HEK293 (cell line): ENCODE data around the gene SLC35A2.

Experiments used
- CTCF ChIA-PET: fragments of 350-600 bp; formaldehyde crosslinking; extraction: SDS; loops from one replicate; lab custom pipeline; 2021; ENCODE audit warnings: antibody characterized with exemption; lab: Yijun Ruan, JAX
- POLR2A ChIA-PET: fragments of 300-600 bp; formaldehyde crosslinking; extraction: SDS; loops from one replicate; lab custom pipeline; 2020; ENCODE audit warnings: antibody characterized with exemption, inconsistent platforms; lab: Yijun Ruan, JAX
- H3K27ac ChIP-seq: fragments of 200-500 bp; sonication (Bioruptor generic); 2 replicates; pipeline ENCODE4 v1.5.1; 2014; ENCODE audit warnings: low read depth, low read length, control low read depth, inconsistent platforms; ENCODE audit errors: extremely low read depth
- H3K36me3 ChIP-seq, 2 experiments: fragments of 200-500 bp in 1 of 2; sonication (Bioruptor generic) in 1 of 2; 1 replicate in 1 of 2; 2 replicates in 1 of 2; pipeline ENCODE4 v1.5.1; 2014 to 2017; ENCODE audit warnings: inconsistent platforms in 2 of 2, low read length in 2 of 2; ENCODE audit not compliant: control insufficient read depth in 2 of 2, insufficient read depth in 1 of 2
- H3K4me1 ChIP-seq: fragments of 200-500 bp; sonication (Bioruptor generic); 2 replicates; pipeline ENCODE4 v1.5.1; 2014; ENCODE audit warnings: mild to moderate bottlenecking, low read length, inconsistent platforms; ENCODE audit not compliant: control insufficient read depth, insufficient read depth
- H3K4me3 ChIP-seq: 2 replicates; pipeline ENCODE4 v1.5.1; 2011; ENCODE audit warnings: low read depth, mild to moderate bottlenecking, control low read depth, low read length, moderate library complexity
- H3K9me3 ChIP-seq: fragments of 200-500 bp; sonication (Bioruptor generic); 2 replicates; pipeline ENCODE4 v1.5.1; 2014; ENCODE audit warnings: low read depth, low read length, inconsistent platforms; ENCODE audit not compliant: control insufficient read depth, insufficient read depth
- PATZ1 ChIP-seq: fragments of 450-650 bp; formaldehyde crosslinking; IDR thresholded peaks from 2 replicates; pipeline ENCODE4 v1.5.1; 2016; ENCODE audit warnings: missing biosample characterization, missing genetic modification characterization
- PRDM1 ChIP-seq: fragments of 450-650 bp; formaldehyde crosslinking; IDR thresholded peaks from 2 replicates; pipeline ENCODE4; 2016; ENCODE audit warnings: missing biosample characterization, missing genetic modification characterization
- ZBTB21 ChIP-seq: fragments of 450-650 bp; formaldehyde crosslinking; IDR thresholded peaks from 2 replicates; pipeline ENCODE4 v1.5.1; 2017; ENCODE audit warnings: missing biosample characterization, missing genetic modification characterization
- ZBTB49 ChIP-seq: fragments of 450-650 bp; formaldehyde crosslinking; IDR thresholded peaks from 2 replicates; pipeline ENCODE4 v1.5.1; 2016; ENCODE audit warnings: missing biosample characterization, missing genetic modification characterization, low read depth
- ZNF133 ChIP-seq: fragments of 450-650 bp; formaldehyde crosslinking; IDR thresholded peaks from 2 replicates; pipeline ENCODE4 v1.5.1; 2016; ENCODE audit warnings: missing biosample characterization, missing genetic modification characterization
- ZNF155 ChIP-seq: fragments of 450-650 bp; formaldehyde crosslinking; IDR thresholded peaks from 2 replicates; pipeline ENCODE4 v1.5.1; 2016; ENCODE audit warnings: missing biosample characterization, missing genetic modification characterization
- ZNF223 ChIP-seq: fragments of 450-650 bp; formaldehyde crosslinking; IDR thresholded peaks from 2 replicates; pipeline ENCODE4 v1.5.1; 2016; ENCODE audit warnings: missing biosample characterization, missing genetic modification characterization
- ZNF248 ChIP-seq: fragments of 450-650 bp; formaldehyde crosslinking; IDR thresholded peaks from 2 replicates; pipeline ENCODE4 v1.5.1; 2017; ENCODE audit warnings: missing biosample characterization, missing genetic modification characterization
- ZNF391 ChIP-seq: fragments of 450-650 bp; formaldehyde crosslinking; IDR thresholded peaks from 2 replicates; pipeline ENCODE4 v1.5.1; 2016; ENCODE audit warnings: low read depth, missing biosample characterization, missing genetic modification characterization, borderline replicate concordance
- ZNF529 ChIP-seq: fragments of 450-650 bp; formaldehyde crosslinking; IDR thresholded peaks from 2 replicates; pipeline ENCODE4 v1.5.1; 2017; ENCODE audit warnings: missing genetic modification characterization, missing biosample characterization; ENCODE audit not compliant: insufficient replicate concordance
- ZNF548 ChIP-seq: fragments of 450-650 bp; formaldehyde crosslinking; IDR thresholded peaks from 2 replicates; pipeline ENCODE4 v1.5.1; 2016; ENCODE audit warnings: missing biosample characterization, missing genetic modification characterization
- ZNF629 ChIP-seq: fragments of 450-650 bp; formaldehyde crosslinking; IDR thresholded peaks from 2 replicates; pipeline ENCODE4 v1.5.1; 2017; ENCODE audit warnings: missing biosample characterization, missing genetic modification characterization
- ZNF777 ChIP-seq: fragments of 450-650 bp; formaldehyde crosslinking; IDR thresholded peaks from 2 replicates; pipeline ENCODE4 v1.5.1; 2017; ENCODE audit warnings: missing biosample characterization, missing genetic modification characterization, borderline replicate concordance
- ZSCAN23 ChIP-seq: fragments of 450-650 bp; formaldehyde crosslinking; IDR thresholded peaks from 2 replicates; pipeline ENCODE4 v1.5.1; 2016; ENCODE audit warnings: missing biosample characterization, missing genetic modification characterization

Gene SLC35A2

GRCh38 chrX:48936429-48937053 lies 25.1 kb upstream of the SLC35A2 start:
- no peaks in the 10 kb centered on the region for H3K9me3 ChIP-seq
- H3K36me3 ChIP-seq = peaks cover 9 to 76% of the 10 kb centered on the region in 2 experiments; a peak in 2 of 3 replicates
- H3K4me3 ChIP-seq = no peak overlapping the region
- CTCF ChIA-PET = no interaction called here
- TF ChIP-seq ZBTB21 (tag by site-specific recombination) = no peak
- no peak for TF ChIP-seq ZNF529
- TF ChIP-seq PRDM1 (tag by site-specific recombination) = no peak
- no peak for TF ChIP-seq ZNF133 (tag by site-specific recombination)
- no peak for TF ChIP-seq ZNF155
- no peak for TF ChIP-seq ZNF248 (tag by site-specific recombination)
- no peak for TF ChIP-seq PATZ1 (tag by site-specific recombination)
- H3K4me1 ChIP-seq = no peaks in the 10 kb centered on the region
- H3K27ac ChIP-seq = no peak overlapping the region
- POLR2A ChIA-PET = no interaction called here

GRCh38 chrX:48935301-48935670 lies 23.8 kb upstream of the SLC35A2 start:
- Histone ChIP-seq H3K36me3 (peaks cover 12 to 74% of the 10 kb centered on the region in 2 experiments; a peak in 2 of 3 replicates), H3K4me1 (no peaks in the 10 kb centered on the region)

GRCh38 chrX:48934581-48935300 lies 23.3 kb upstream of the SLC35A2 start:
- H3K27ac ChIP-seq = no peak overlapping the region
- no peak for TF ChIP-seq ZNF391 (tag by site-specific recombination)
- TF ChIP-seq ZNF548 (tag by site-specific recombination) = no peak
- no peak for TF ChIP-seq ZBTB49 (tag by site-specific recombination)
- TF ChIP-seq, all 188 proteins: peak for 0
- no peaks in the 10 kb centered on the region for H3K9me3 ChIP-seq

More at GRCh38 chrX:48935301-48935670, 23.8 kb upstream of the SLC35A2 start:
- TF ChIP-seq ZNF629 (no peak), ZNF777 (tag by site-specific recombination) (no peak), ZNF223 (no peak), ZSCAN23 (tag by site-specific recombination) (no peak)
- TF ChIP-seq, all 188 proteins: peak for 0
- Histone ChIP-seq H3K27ac (no peak overlapping the region), H3K9me3 (no peaks in the 10 kb centered on the region), H3K4me3 (no peak overlapping the region)
- ChIA-PET POLR2A (no interaction called here), CTCF (no interaction called here)

More at GRCh38 chrX:48934581-48935300, 23.3 kb upstream of the SLC35A2 start:
- POLR2A ChIA-PET = no interaction called here
- Histone ChIP-seq H3K4me3 (no peak overlapping the region), H3K4me1 (no peaks in the 10 kb centered on the region), H3K36me3 (peaks cover 12 to 72% of the 10 kb centered on the region in 2 experiments; a peak in 2 of 3 replicates)
- CTCF ChIA-PET = no interaction called here
